CD14-positive monocyte (primary cell): ENCODE data around the gene PIAS4. TPM values are rescaled to one million over a fixed set of nuclear protein-coding genes. Genes with fewer than 3 reads are reported as not detected.
A peak's percentile ranks its signal among the peaks of the same experiment; 100 is the strongest.

Experiments used
- DNase-seq, 3 donors: peaks; one replicate each; pipeline ENCODE4 v3.0.0-alpha.2; 2011 to 2022
- H2AFZ ChIP-seq: 2 replicates; pipeline ENCODE4 v1.6.0; 2012; ENCODE audit warnings: mild to moderate bottlenecking, low read depth, low read length, inconsistent platforms; ENCODE audit not compliant: insufficient read depth, poor library complexity, severe bottlenecking
- H3K27ac ChIP-seq, 2 donors: 1 replicate in 1 of 2; 2 replicates in 1 of 2; pipeline ENCODE4 v1.5.1; 2012 to 2013; ENCODE audit warnings: low read length in 2 of 2, control low read depth in 1 of 2, inconsistent platforms in 1 of 2, low read depth in 1 of 2, mild to moderate bottlenecking in 1 of 2
- H3K27me3 ChIP-seq, 2 donors: one replicate each; pipeline versions ENCODE4 v1.6.0 to v1.6.1; 2011 to 2013; ENCODE audit warnings: low read length in 2 of 2; ENCODE audit not compliant: control insufficient read depth in 2 of 2, insufficient read depth in 2 of 2
- H3K36me3 ChIP-seq, 2 donors: replicated peaks in 1 of 2; 1 replicate in 1 of 2; 2 replicates in 1 of 2; pipeline versions ENCODE4 v1.5.1 to v1.6.1; 2012 to 2013; ENCODE audit warnings: low read length in 2 of 2, control low read depth in 1 of 2, inconsistent platforms in 1 of 2, mild to moderate bottlenecking in 1 of 2; ENCODE audit not compliant: insufficient read depth in 2 of 2, control insufficient read depth in 1 of 2
- H3K4me1 ChIP-seq, 2 donors: 1 replicate in 1 of 2; 2 replicates in 1 of 2; pipeline versions ENCODE4 v1.5.1 to v1.6.1; 2012 to 2013; ENCODE audit warnings: low read length in 2 of 2, control low read depth in 1 of 2, inconsistent platforms in 1 of 2, mild to moderate bottlenecking in 1 of 2, moderate library complexity in 1 of 2; ENCODE audit not compliant: insufficient read depth in 2 of 2, control insufficient read depth in 1 of 2
- H3K4me2 ChIP-seq: replicated peaks from 2 replicates; pipeline ENCODE3; 2012; ENCODE audit warnings: low read length, moderate library complexity, mild to moderate bottlenecking; ENCODE audit not compliant: poor library complexity, severe bottlenecking; ENCODE audit errors: extremely low read depth
- H3K4me3 ChIP-seq, 3 experiments: fragments of 200-600 bp in 1 of 3; sonication (generic) in 1 of 3; replicated peaks in 1 of 3; 1 replicate in 2 of 3; 2 replicates in 1 of 3; pipeline ENCODE4 v1.5.1; 2011 to 2013; ENCODE audit warnings: low read length in 3 of 3, mild to moderate bottlenecking in 3 of 3, control low read depth in 2 of 3, low read depth in 2 of 3, inconsistent platforms in 1 of 3, moderate library complexity in 1 of 3
- H3K79me2 ChIP-seq: 2 replicates; pipeline ENCODE4 v1.6.0; 2012; ENCODE audit warnings: mild to moderate bottlenecking, control low read depth, inconsistent platforms, low read length, moderate library complexity; ENCODE audit not compliant: insufficient read depth
- H3K9ac ChIP-seq: 2 replicates; pipeline ENCODE4 v1.6.0; 2017; ENCODE audit warnings: low read length, mild to moderate bottlenecking; ENCODE audit not compliant: insufficient read depth, poor library complexity, severe bottlenecking
- H3K9me3 ChIP-seq, 2 donors: replicated peaks in 1 of 2; 1 replicate in 1 of 2; 2 replicates in 1 of 2; pipeline versions ENCODE4 v1.5.1 to v1.6.1; 2012 to 2013; ENCODE audit warnings: low read length in 2 of 2, control low read depth in 1 of 2; ENCODE audit not compliant: control insufficient read depth in 1 of 2, insufficient read depth in 1 of 2
- H4K20me1 ChIP-seq: 2 replicates; pipeline ENCODE4 v1.6.0; 2012; ENCODE audit warnings: mild to moderate bottlenecking, low read length, control low read depth, moderate library complexity; ENCODE audit not compliant: insufficient read depth
- H3K27ac Mint-ChIP-seq, 7 donors: one replicate each; pipeline ENCODE4 v1.8.0; 2020; ENCODE audit warnings: mild to moderate bottlenecking in 7 of 7, mixed read lengths in 7 of 7, moderate library complexity in 6 of 7, inconsistent platforms in 2 of 7
- H3K27me3 Mint-ChIP-seq, 3 donors: one replicate each; pipeline ENCODE4 v1.8.0; 2021 to 2022; ENCODE audit warnings: low read depth in 3 of 3, mild to moderate bottlenecking in 3 of 3, mixed read lengths in 3 of 3, moderate library complexity in 3 of 3, inconsistent platforms in 1 of 3
- H3K36me3 Mint-ChIP-seq, 2 donors: one replicate each; pipeline ENCODE4 v1.8.0; 2020; ENCODE audit warnings: mixed read lengths in 2 of 2, inconsistent platforms in 1 of 2, mild to moderate bottlenecking in 1 of 2
- H3K4me1 Mint-ChIP-seq: one replicate; pipeline ENCODE4 v1.8.0; 2020; ENCODE audit warnings: mild to moderate bottlenecking, mixed read lengths
- H3K4me3 Mint-ChIP-seq, 2 donors: one replicate each; pipeline ENCODE4 v1.8.0; 2020; ENCODE audit warnings: mild to moderate bottlenecking in 2 of 2, mixed read lengths in 2 of 2, moderate library complexity in 1 of 2
- H3K9me3 Mint-ChIP-seq, 7 donors: one replicate each; pipeline ENCODE4 v1.8.0; 2020 to 2022; ENCODE audit warnings: mixed read lengths in 7 of 7, mild to moderate bottlenecking in 6 of 7, moderate library complexity in 6 of 7, inconsistent platforms in 2 of 7
- WGBS: methylation state at CpG from one replicate; pipeline ENCODE4 v1.1.5; 2013; ENCODE audit warnings: missing lambda C conversion rate; ENCODE audit not compliant: insufficient coverage; 5-methylcytosine and 5-hydroxymethylcytosine counted together
- intact Hi-C, 2 donors: fragments of 100-400 bp; cut with micrococcal nuclease; formaldehyde crosslinking; loops; one replicate each; pipeline versions ENCODE4 v1.15.0 to v1.15.1; 2023
- polyA plus RNA-seq, 3 donors: library from polyadenylated mRNA; depleted of rRNA in 1 of 3; unstranded in 2 of 3; stranded (reverse) in 1 of 3; fragments of 300-500 nt in 2 of 3; fragments of >200 nt in 1 of 3; fragmentation: Illumina TruSeq in 2 of 3; gene quantifications; 1 replicate in 2 of 3; 2 replicates in 1 of 3; pipeline ENCODE4 v1.2.3, GENCODE V29; 2012 to 2021
- TF ChIP-seq, protein P1 (sequence below): fragments of 200-600 bp; IDR thresholded peaks from one replicate; pipeline ENCODE4 v1.8.0; 2022; ENCODE audit warnings: antibody characterized with exemption, mild to moderate bottlenecking

The PIAS4 gene
- polyA plus RNA-seq, 3 donors: 2.3 to 8.1 (median 5.9) TPM

DNA sequence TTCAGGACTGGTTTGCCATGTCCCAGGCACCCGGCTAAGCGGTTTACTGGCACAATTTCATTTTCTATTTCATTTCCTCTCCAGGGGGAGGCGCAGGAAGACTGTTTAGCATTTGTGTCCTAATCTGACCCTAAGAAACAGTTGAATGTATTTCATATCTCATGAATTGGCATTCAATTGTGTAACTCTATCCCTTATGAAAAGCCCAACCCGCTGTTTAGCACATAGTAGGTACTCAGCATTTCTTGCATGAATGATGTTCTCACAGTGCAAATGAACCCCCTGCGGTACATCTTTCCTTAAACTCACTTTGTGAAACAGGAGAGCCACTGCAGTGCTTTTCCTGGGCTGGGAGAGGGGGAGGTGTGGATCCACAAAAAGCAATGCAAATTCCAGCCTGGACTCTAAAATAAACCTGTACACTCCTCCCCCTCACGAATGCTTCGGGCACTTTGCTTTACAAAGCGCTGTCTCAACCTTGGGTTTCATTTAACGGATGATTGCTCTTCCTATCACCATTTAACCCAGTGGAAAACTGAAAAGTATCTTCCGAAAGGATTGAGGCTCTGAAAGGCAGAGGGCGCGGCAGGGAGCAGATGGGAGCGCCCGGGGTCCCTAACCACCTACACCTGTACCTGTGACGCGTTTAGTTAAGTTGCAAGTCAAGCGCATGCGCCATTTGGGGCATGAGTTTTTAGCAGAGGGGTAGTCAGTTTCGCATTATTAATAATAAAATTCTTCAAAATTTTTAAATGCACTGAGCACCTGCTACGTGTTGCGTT lies 21.1 kb upstream of the PIAS4 start:
- DNase-seq: peak; percentile 62 to 78 (median 74)
- peaks cover 45% of the 10 kb centered on the region for H3K4me1 Mint-ChIP-seq
- H3K4me3 ChIP-seq: peak overlapping the region; percentile 76 to 97 (median 93)
- H3K9ac ChIP-seq: no peak overlapping the region
- intact Hi-C loops: loop anchor here (2.0 to 5.0 kb wide), 3 partner anchors 81 to 196 kb away; partner anchors contain the start of genes ANKRD24 (in 1 of the 2), SIRT6 (in 1 of the 2) and ZBTB7A (in 1 of the 2)
- H3K36me3 ChIP-seq: peaks cover 28 to 29% of the 10 kb centered on the region in 2 donors
- TF ChIP-seq, protein P1, sequence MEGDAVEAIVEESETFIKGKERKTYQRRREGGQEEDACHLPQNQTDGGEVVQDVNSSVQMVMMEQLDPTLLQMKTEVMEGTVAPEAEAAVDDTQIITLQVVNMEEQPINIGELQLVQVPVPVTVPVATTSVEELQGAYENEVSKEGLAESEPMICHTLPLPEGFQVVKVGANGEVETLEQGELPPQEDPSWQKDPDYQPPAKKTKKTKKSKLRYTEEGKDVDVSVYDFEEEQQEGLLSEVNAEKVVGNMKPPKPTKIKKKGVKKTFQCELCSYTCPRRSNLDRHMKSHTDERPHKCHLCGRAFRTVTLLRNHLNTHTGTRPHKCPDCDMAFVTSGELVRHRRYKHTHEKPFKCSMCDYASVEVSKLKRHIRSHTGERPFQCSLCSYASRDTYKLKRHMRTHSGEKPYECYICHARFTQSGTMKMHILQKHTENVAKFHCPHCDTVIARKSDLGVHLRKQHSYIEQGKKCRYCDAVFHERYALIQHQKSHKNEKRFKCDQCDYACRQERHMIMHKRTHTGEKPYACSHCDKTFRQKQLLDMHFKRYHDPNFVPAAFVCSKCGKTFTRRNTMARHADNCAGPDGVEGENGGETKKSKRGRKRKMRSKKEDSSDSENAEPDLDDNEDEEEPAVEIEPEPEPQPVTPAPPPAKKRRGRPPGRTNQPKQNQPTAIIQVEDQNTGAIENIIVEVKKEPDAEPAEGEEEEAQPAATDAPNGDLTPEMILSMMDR: peak; percentile 75
- H3K27ac ChIP-seq: no peak overlapping the region
- peaks cover 35 to 50% of the 10 kb centered on the region in 2 donors for H3K4me1 ChIP-seq
- peak overlapping the region; percentile 24 for H2AFZ ChIP-seq
- peaks cover 50% of the 10 kb centered on the region for H4K20me1 ChIP-seq
- peak overlapping the region; percentile 96 to 97 for H3K4me3 Mint-ChIP-seq
- WGBS: 2% methylated on average over 11 of the region's 21 CpGs
- H3K27me3 Mint-ChIP-seq: peaks cover 0 to 3% (median 0%) of the 10 kb centered on the region in 3 donors
- peak overlapping the region; percentile 84 for H3K4me2 ChIP-seq
- H3K79me2 ChIP-seq: peaks cover 39% of the 10 kb centered on the region
- no peaks in the 10 kb centered on the region for H3K27me3 ChIP-seq
- H3K9me3 ChIP-seq: no peaks in the 10 kb centered on the region
- peaks cover 0 to 6% (median 1%) of the 10 kb centered on the region in 7 donors for H3K9me3 Mint-ChIP-seq
- peak overlapping the region in 6 of 7 donors; percentile 16 to 97 (median 87) for H3K27ac Mint-ChIP-seq
- H3K36me3 Mint-ChIP-seq: peaks cover 28 to 29% of the 10 kb centered on the region in 2 donors

DNA sequence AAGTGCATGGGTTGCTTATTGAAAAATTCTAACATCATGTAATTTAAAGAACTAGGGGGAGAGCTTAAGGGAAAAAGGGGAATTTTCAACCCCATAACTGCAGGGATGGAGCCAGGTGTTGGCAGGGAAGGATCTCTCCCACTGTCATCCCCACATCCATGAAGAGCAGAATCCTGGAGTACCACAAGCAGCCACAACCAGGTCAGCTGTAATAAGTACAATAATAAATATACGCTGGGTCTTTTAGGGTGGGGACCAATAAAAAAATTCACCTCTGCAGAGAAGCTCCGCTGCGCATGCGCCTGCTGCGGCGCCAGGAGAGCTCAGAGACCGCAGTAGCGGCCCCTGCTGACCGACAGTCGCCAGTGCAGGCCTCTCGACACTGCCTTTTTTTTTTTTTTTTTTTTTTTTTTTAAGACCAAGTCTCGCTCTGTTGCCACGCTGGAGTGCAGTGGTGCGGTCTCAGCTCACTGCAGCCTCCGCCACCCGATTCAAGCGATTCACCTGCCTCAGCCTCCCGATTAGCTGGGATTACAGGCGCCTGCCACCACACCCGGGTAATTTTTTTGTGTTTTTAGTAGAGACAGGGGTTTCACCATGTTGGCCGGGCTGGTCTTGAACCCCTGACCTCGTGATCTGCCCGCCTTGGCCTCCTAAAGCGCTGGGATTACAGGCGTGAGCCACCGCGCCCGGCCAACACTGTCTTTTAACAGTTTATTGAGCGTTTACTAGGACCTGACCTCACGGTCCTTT lies 19.7 kb upstream of the PIAS4 start:
- peaks cover 16% of the 10 kb centered on the region in 2 donors for H3K36me3 Mint-ChIP-seq

More for the DNA sequence above, 19.7 kb upstream of the PIAS4 start:
- intact Hi-C loops: loop anchor here (2.0 to 5.0 kb wide), 3 partner anchors 80 to 195 kb away; partner anchors contain the start of genes ANKRD24 (in 1 of the 2), SIRT6 (in 1 of the 2) and ZBTB7A (in 1 of the 2)
- Histone ChIP-seq H3K36me3 (peaks cover 15 to 16% of the 10 kb centered on the region in 2 donors), H3K27me3 (no peaks in the 10 kb centered on the region), H3K4me3 (peak overlapping the region in 1 of 3 experiments; percentile 32), H3K9me3 (no peaks in the 10 kb centered on the region), H3K9ac (peak overlapping the region; percentile 21), H3K4me2 (peak overlapping the region; percentile 44), H4K20me1 (peaks cover 37% of the 10 kb centered on the region), H2AFZ (peak overlapping the region; percentile 41), H3K4me1 (peaks cover 35 to 50% of the 10 kb centered on the region in 2 donors), H3K27ac (no peak overlapping the region), H3K79me2 (peaks cover 26% of the 10 kb centered on the region)
- TF ChIP-seq, protein P1: peak; percentile 83
- Mint-ChIP-seq H3K4me1 (peaks cover 45% of the 10 kb centered on the region), H3K27me3 (peaks cover 0 to 5% (median 0%) of the 10 kb centered on the region in 3 donors), H3K27ac (peak overlapping the region in 6 of 7 donors; percentile 22 to 80 (median 71)), H3K4me3 (peak overlapping the region; percentile 58 to 77), H3K9me3 (peaks cover 0 to 10% (median 1%) of the 10 kb centered on the region in 7 donors)
- 10% methylated on average over 20 of the region's 30 CpGs for WGBS
- peak; percentile 84 to 90 (median 86) for DNase-seq
